ENCODE results near the gene RYK. TPM values are rescaled to one million over a fixed set of nuclear protein-coding genes. Genes with fewer than 3 reads are reported as not detected.
"Not testable (repeated sequence)": the region's sequence is repeated elsewhere in the genome, so short reads cannot be mapped to it uniquely, and the experiment has no call there.

RYK gene
- total RNA-seq, 1 donor from 2014 or later: 85.2 TPM

DNA sequence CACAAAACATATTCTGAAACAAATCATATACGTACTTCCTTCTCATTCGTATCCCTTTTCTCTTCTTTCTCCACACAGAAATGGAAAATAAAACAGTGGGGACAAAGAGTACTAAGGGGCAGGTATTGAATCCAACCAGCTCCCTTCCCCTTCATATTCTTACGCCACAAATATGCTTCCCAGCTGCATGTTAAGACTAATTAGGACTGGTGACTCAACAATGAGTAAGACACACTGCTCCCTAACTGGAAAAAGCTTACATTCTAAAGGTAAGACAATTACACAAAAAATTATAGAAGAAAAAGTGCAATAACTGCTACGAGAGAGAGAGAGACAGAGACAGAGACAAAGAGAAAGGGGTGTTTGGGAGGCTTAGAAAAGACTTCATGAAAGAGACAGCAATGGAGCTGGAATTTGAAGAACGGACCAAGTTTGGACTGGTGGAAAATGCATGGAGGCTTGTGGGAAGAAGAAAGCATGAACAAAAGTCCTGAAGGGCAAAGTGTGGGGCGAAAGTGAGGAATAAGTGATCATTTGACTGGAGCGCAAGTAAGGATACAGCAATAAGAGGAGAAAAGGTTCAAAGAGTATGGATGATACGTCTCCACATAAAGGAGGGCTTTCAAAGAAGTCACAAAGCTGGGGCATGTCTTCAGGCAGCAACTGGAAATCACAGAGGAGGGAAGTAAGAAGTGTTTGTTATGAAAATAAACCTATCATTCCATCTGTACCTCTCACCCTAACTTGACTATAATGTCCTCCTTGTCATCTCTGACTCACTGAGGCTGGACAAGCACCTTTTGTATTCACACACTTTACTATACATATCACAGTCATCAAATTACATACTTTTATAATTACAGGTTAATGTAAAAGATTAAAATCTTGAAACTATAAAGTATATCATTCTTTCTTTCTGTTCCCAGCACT, 49.2 kb downstream of the RYK start:
- TF ChIP-seq, protein P1, sequence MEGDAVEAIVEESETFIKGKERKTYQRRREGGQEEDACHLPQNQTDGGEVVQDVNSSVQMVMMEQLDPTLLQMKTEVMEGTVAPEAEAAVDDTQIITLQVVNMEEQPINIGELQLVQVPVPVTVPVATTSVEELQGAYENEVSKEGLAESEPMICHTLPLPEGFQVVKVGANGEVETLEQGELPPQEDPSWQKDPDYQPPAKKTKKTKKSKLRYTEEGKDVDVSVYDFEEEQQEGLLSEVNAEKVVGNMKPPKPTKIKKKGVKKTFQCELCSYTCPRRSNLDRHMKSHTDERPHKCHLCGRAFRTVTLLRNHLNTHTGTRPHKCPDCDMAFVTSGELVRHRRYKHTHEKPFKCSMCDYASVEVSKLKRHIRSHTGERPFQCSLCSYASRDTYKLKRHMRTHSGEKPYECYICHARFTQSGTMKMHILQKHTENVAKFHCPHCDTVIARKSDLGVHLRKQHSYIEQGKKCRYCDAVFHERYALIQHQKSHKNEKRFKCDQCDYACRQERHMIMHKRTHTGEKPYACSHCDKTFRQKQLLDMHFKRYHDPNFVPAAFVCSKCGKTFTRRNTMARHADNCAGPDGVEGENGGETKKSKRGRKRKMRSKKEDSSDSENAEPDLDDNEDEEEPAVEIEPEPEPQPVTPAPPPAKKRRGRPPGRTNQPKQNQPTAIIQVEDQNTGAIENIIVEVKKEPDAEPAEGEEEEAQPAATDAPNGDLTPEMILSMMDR (IDR thresholded peaks at IDR 0.05; ENCODE audit: unreplicated experiment): no peak
- peaks cover 4% of the 10 kb centered on the region for H3K9me3 Mint-ChIP-seq (ENCODE audit: low read depth)
- H3K36me3 Mint-ChIP-seq (ENCODE audit: insufficient read depth): peaks cover 27% of the 10 kb centered on the region
- no peak overlapping the region for H3K4me3 Mint-ChIP-seq (ENCODE audit: low read depth)
- DNase-seq (ENCODE audit: low spot score, unreplicated experiment): no peak
- peaks cover under 1% of the 10 kb centered on the region for H3K4me1 Mint-ChIP-seq (ENCODE audit: low read depth)
- no peak overlapping the region for H3K27ac Mint-ChIP-seq
- H3K27me3 Mint-ChIP-seq: no peaks in the 10 kb centered on the region

GRCh38 chr3:134199880-134200279, 50.8 kb downstream of the RYK start:
- peaks cover 31% of the 10 kb centered on the region for H3K36me3 Mint-ChIP-seq (ENCODE audit: insufficient read depth)
- not testable (repeated sequence) for H3K4me1 Mint-ChIP-seq (ENCODE audit: low read depth); H3K4me3 Mint-ChIP-seq (ENCODE audit: low read depth); DNase-seq (ENCODE audit: low spot score, unreplicated experiment); H3K27ac Mint-ChIP-seq; H3K9me3 Mint-ChIP-seq (ENCODE audit: low read depth); H3K27me3 Mint-ChIP-seq

- Mint-ChIP-seq H3K9me3 (ENCODE audit: low read depth) (peaks cover 4% of the 10 kb centered on the region), H3K27ac (no peak overlapping the region), H3K4me1 (ENCODE audit: low read depth) (no peaks in the 10 kb centered on the region), H3K36me3 (ENCODE audit: insufficient read depth) (peaks cover 33% of the 10 kb centered on the region), H3K4me3 (ENCODE audit: low read depth) (no peak overlapping the region), H3K27me3 (no peaks in the 10 kb centered on the region)
- TF ChIP-seq, protein P1 (IDR thresholded peaks at IDR 0.05; ENCODE audit: unreplicated experiment): no peak
- no peak for DNase-seq (ENCODE audit: low spot score, unreplicated experiment)
Observed at GRCh38 chr3:134199240-134199639, 51.4 kb downstream of the RYK start.

GRCh38 chr3:134198414-134198813, 52.2 kb downstream of the RYK start:
- DNase-seq (ENCODE audit: low spot score, unreplicated experiment): no peak
- H3K36me3 Mint-ChIP-seq (ENCODE audit: insufficient read depth): peaks cover 37% of the 10 kb centered on the region
- no peak overlapping the region for H3K4me3 Mint-ChIP-seq (ENCODE audit: low read depth)
- TF ChIP-seq, protein P1 (IDR thresholded peaks at IDR 0.05; ENCODE audit: unreplicated experiment): no peak
- no peaks in the 10 kb centered on the region for H3K27me3 Mint-ChIP-seq
- no peaks in the 10 kb centered on the region for H3K4me1 Mint-ChIP-seq (ENCODE audit: low read depth)
- peaks cover 4% of the 10 kb centered on the region for H3K9me3 Mint-ChIP-seq (ENCODE audit: low read depth)
- no peak overlapping the region for H3K27ac Mint-ChIP-seq

GRCh38 chr3:134197681-134198261, 52.9 kb downstream of the RYK start:
- peaks cover 4% of the 10 kb centered on the region for H3K9me3 Mint-ChIP-seq (ENCODE audit: low read depth)
- peaks cover 37% of the 10 kb centered on the region for H3K36me3 Mint-ChIP-seq (ENCODE audit: insufficient read depth)

More at GRCh38 chr3:134197681-134198261, 52.9 kb downstream of the RYK start:
- no peak overlapping the region for H3K27ac Mint-ChIP-seq
- no peak overlapping the region for H3K4me3 Mint-ChIP-seq (ENCODE audit: low read depth)
- no peaks in the 10 kb centered on the region for H3K4me1 Mint-ChIP-seq (ENCODE audit: low read depth)
- TF ChIP-seq, protein P1 (IDR thresholded peaks at IDR 0.05; ENCODE audit: unreplicated experiment): peak; percentile 67
- no peaks in the 10 kb centered on the region for H3K27me3 Mint-ChIP-seq
- DNase-seq (ENCODE audit: low spot score, unreplicated experiment): no peak

All from progenitor cell of endocrine pancreas (in vitro differentiated cells).